Astrocyte (in vitro differentiated cells and primary cell): ENCODE measurements around the gene BARX2. TPM values are rescaled to one million over a fixed set of nuclear protein-coding genes. Genes with fewer than 3 reads are reported as not detected.

Source experiments
- DNase-seq: peaks from one replicate; pipeline ENCODE4 v3.0.0-alpha.2; 2010; ENCODE audit warnings: low read depth
- FAIRE-seq: peaks from 2 replicates; lab custom pipeline; 2011; peaks lifted over from hg19 to GRCh38; lab: Jason Lieb, UNC
- H2AFZ ChIP-seq: 2 replicates; pipeline ENCODE4 v1.6.0; 2012; ENCODE audit warnings: low read depth, low read length, inconsistent platforms
- H3K27ac ChIP-seq: 2 replicates; pipeline ENCODE4 v1.5.1; 2011; ENCODE audit warnings: low read depth, low read length, inconsistent platforms
- H3K27me3 ChIP-seq: 2 replicates; pipeline ENCODE4 v1.6.0; 2011; ENCODE audit warnings: low read length, inconsistent platforms; ENCODE audit not compliant: insufficient read depth
- H3K36me3 ChIP-seq: 2 replicates; pipeline ENCODE4 v1.5.1; 2011; ENCODE audit warnings: low read length, inconsistent platforms; ENCODE audit not compliant: insufficient read depth
- H3K4me1 ChIP-seq: 2 replicates; pipeline ENCODE4 v1.5.1; 2011; ENCODE audit warnings: low read length, inconsistent platforms; ENCODE audit not compliant: insufficient read depth
- H3K4me2 ChIP-seq: 2 replicates; pipeline ENCODE4 v1.6.0; 2012; ENCODE audit warnings: low read length, inconsistent platforms
- H3K4me3 ChIP-seq: 2 replicates; pipeline ENCODE4 v1.5.1; 2011; ENCODE audit warnings: low read depth, mild to moderate bottlenecking, low read length, inconsistent platforms; ENCODE audit not compliant: insufficient read depth
- H3K79me2 ChIP-seq: 2 replicates; pipeline ENCODE4 v1.6.0; 2012; ENCODE audit warnings: mild to moderate bottlenecking, low read length, inconsistent platforms; ENCODE audit not compliant: insufficient read depth
- H3K9ac ChIP-seq: 2 replicates; pipeline ENCODE4 v1.6.0; 2012; ENCODE audit warnings: mild to moderate bottlenecking, low read length, inconsistent platforms
- H3K9me3 ChIP-seq: 2 replicates; pipeline ENCODE4 v1.5.1; 2012; ENCODE audit warnings: low read depth, mild to moderate bottlenecking, low read length, inconsistent platforms; ENCODE audit not compliant: insufficient read depth
- H4K20me1 ChIP-seq: 2 replicates; pipeline ENCODE4 v1.6.0; 2012; ENCODE audit warnings: low read length, inconsistent platforms; ENCODE audit not compliant: insufficient read depth
- H3K27ac Mint-ChIP-seq: one replicate; pipeline ENCODE4 v1.8.0; 2021; ENCODE audit warnings: mild to moderate bottlenecking, mixed read lengths; ENCODE audit not compliant: unreplicated experiment
- H3K27me3 Mint-ChIP-seq: one replicate; pipeline ENCODE4 v1.8.0; 2021; ENCODE audit warnings: low read depth, mixed read lengths; ENCODE audit not compliant: unreplicated experiment
- H3K36me3 Mint-ChIP-seq: one replicate; pipeline ENCODE4 v1.8.0; 2021; ENCODE audit warnings: low read depth, mixed read lengths; ENCODE audit not compliant: unreplicated experiment
- H3K4me1 Mint-ChIP-seq: one replicate; pipeline ENCODE4 v1.8.0; 2021; ENCODE audit warnings: low read depth, mixed read lengths; ENCODE audit not compliant: unreplicated experiment
- H3K4me3 Mint-ChIP-seq: one replicate; pipeline ENCODE4 v1.8.0; 2021; ENCODE audit warnings: mild to moderate bottlenecking, moderate library complexity, mixed read lengths; ENCODE audit not compliant: unreplicated experiment
- H3K9me3 Mint-ChIP-seq: one replicate; pipeline ENCODE4 v1.8.0; 2021; ENCODE audit warnings: mild to moderate bottlenecking, mixed read lengths; ENCODE audit not compliant: unreplicated experiment
- CTCF ChIP-seq: IDR thresholded peaks from 2 replicates; pipeline ENCODE4 v1.5.1; 2011; ENCODE audit warnings: low read depth, mild to moderate bottlenecking, inconsistent platforms, low read length, moderate library complexity; ENCODE audit not compliant: insufficient read depth
- EZH2 ChIP-seq: IDR thresholded peaks from 2 replicates; pipeline ENCODE4 v1.6.1; 2012; ENCODE audit warnings: mild to moderate bottlenecking, low read length, inconsistent platforms; ENCODE audit not compliant: insufficient read depth
- total RNA-seq: library from RNA; stranded (reverse); gene quantifications from 2 replicates; pipeline ENCODE4 v1.2.1, GENCODE V29; 2021

BARX2 gene
- total RNA-seq, 1 donor from 2014 or later = not detected

GRCh38 chr11:129374081-129374992 lies 1.3 kb upstream of the BARX2 start:
- no peak for TF ChIP-seq CTCF
- TF ChIP-seq EZH2 = peak; percentile 74
- Mint-ChIP-seq H3K4me1 (peaks cover 4% of the 10 kb centered on the region), H3K9me3 (no peaks in the 10 kb centered on the region), H3K27me3 (peaks cover 74% of the 10 kb centered on the region), H3K27ac (no peak overlapping the region), H3K36me3 (no peaks in the 10 kb centered on the region), H3K4me3 (peak overlapping the region; percentile 78)
- no peak overlapping the region for H3K9ac ChIP-seq
- peak overlapping the region; percentile 52 for H2AFZ ChIP-seq
- H3K4me1 ChIP-seq = peaks cover 7% of the 10 kb centered on the region
- no peaks in the 10 kb centered on the region for H3K36me3 ChIP-seq
- no peaks in the 10 kb centered on the region for H3K9me3 ChIP-seq
- H3K79me2 ChIP-seq = no peaks in the 10 kb centered on the region
- H3K4me3 ChIP-seq = peak overlapping the region; percentile 20
- H3K27me3 ChIP-seq = peaks cover 86% of the 10 kb centered on the region
- H4K20me1 ChIP-seq = peaks cover 8% of the 10 kb centered on the region
- H3K4me2 ChIP-seq = peak overlapping the region; percentile 75
- FAIRE-seq (no peak), DNase-seq (no peak)
- H3K27ac ChIP-seq = no peak overlapping the region

GRCh38 chr11:129374993-129375750 lies 476 bp upstream of the BARX2 start:
- H3K9ac ChIP-seq = no peak overlapping the region
- DNase-seq = no peak
- H3K4me1 ChIP-seq = peaks cover 7% of the 10 kb centered on the region
- Mint-ChIP-seq H3K9me3 (no peaks in the 10 kb centered on the region), H3K4me3 (peak overlapping the region; percentile 78), H3K36me3 (no peaks in the 10 kb centered on the region), H3K27ac (no peak overlapping the region), H3K4me1 (peaks cover 4% of the 10 kb centered on the region), H3K27me3 (peaks cover 72% of the 10 kb centered on the region)
- no peak overlapping the region for H3K4me3 ChIP-seq
- H3K4me2 ChIP-seq = peak overlapping the region; percentile 85
- H3K27ac ChIP-seq = no peak overlapping the region
- H3K79me2 ChIP-seq = no peaks in the 10 kb centered on the region
- peaks cover 8% of the 10 kb centered on the region for H4K20me1 ChIP-seq
- TF ChIP-seq CTCF (no peak), EZH2 (peak; percentile 71)
- H3K9me3 ChIP-seq = no peaks in the 10 kb centered on the region
- H2AFZ ChIP-seq = no peak overlapping the region
- no peaks in the 10 kb centered on the region for H3K36me3 ChIP-seq
- H3K27me3 ChIP-seq = peaks cover 80% of the 10 kb centered on the region
- FAIRE-seq = no peak
